A673 (cell line): Measurements from ENCODE around the gene FTO.

ENCODE experiments used
- EZH2 ChIP-seq: fragments of 200-600 bp; sonication (generic); IDR thresholded peaks from 2 replicates; pipeline ENCODE4 v1.6.1; 2017; ENCODE audit warnings: borderline replicate concordance, low read depth, mild to moderate bottlenecking, mixed read lengths, antibody characterized with exemption, low read length; ENCODE audit not compliant: poor library complexity, severe bottlenecking
- TF ChIP-seq, protein P1 (sequence below): fragments of 300-800, 200-600 bp; sonication (generic); conservative IDR thresholded peaks from 2 replicates; pipeline ENCODE4 v1.5.1; 2017; ENCODE audit warnings: low read depth, mild to moderate bottlenecking, antibody characterized with exemption, low read length, moderate library complexity, mixed read lengths

DNA sequence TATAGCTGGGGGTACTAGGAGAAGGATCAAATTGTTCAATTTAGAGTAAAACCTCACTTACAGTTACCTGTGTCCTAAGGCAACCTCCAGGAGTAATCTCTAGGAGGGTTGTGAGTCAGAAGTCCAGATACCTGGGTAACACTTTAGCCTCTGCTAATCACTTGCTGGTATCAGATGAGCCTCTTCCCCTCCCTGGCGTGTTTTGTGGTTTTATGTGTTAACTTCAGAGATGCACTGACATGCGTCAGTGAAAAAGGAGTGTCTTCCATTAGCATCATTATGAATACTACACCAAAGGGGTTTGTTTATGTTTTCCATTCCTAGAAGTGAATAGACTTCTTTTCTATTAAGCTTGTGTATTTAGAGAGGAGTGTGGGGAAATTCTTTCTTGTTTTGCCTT lies 208.2 kb downstream of the FTO start:
- TF ChIP-seq, protein P1, sequence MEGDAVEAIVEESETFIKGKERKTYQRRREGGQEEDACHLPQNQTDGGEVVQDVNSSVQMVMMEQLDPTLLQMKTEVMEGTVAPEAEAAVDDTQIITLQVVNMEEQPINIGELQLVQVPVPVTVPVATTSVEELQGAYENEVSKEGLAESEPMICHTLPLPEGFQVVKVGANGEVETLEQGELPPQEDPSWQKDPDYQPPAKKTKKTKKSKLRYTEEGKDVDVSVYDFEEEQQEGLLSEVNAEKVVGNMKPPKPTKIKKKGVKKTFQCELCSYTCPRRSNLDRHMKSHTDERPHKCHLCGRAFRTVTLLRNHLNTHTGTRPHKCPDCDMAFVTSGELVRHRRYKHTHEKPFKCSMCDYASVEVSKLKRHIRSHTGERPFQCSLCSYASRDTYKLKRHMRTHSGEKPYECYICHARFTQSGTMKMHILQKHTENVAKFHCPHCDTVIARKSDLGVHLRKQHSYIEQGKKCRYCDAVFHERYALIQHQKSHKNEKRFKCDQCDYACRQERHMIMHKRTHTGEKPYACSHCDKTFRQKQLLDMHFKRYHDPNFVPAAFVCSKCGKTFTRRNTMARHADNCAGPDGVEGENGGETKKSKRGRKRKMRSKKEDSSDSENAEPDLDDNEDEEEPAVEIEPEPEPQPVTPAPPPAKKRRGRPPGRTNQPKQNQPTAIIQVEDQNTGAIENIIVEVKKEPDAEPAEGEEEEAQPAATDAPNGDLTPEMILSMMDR: no peak
- no peak for TF ChIP-seq EZH2
